HCT116 (cell line): Measurements from ENCODE around the gene ERC1. TPM values are rescaled to one million over a fixed set of nuclear protein-coding genes. Genes with fewer than 3 reads are reported as not detected.

Source experiments
- ATAC-seq: fragments of 200-7000 bp; cut with Tn5 transposase; 2 replicates; pipeline ENCODE4 v1.9.1; 2020; ENCODE audit warnings: mild to moderate bottlenecking, moderate library complexity
- BruUV-seq: library from RNA; stranded (reverse); fragments of 400-500 nt; replicated peaks from 2 replicates; lab custom pipeline; 2021; lab: Mats Ljungman, UMichigan
- CTCF ChIA-PET: fragments of 300-600 bp; sonication (Branson Sonifier 250); formaldehyde crosslinking; loops from one replicate; lab custom pipeline; 2021; ENCODE audit warnings: antibody characterized with exemption; lab: Charles Lee
- POLR2A ChIA-PET: fragments of 300-600, 350-600 bp; sonication (Branson Sonifier 250); formaldehyde crosslinking; loops from one replicate; lab custom pipeline; 2021; ENCODE audit warnings: antibody characterized with exemption; lab: Charles Lee
- RAD21 ChIA-PET, 2 experiments: fragments of 300-600 bp; sonication (Branson Sonifier 250); formaldehyde crosslinking; loops; one replicate each; lab custom pipeline; 2023; ENCODE audit warnings: low total read pairs in 2 of 2; ENCODE audit not compliant: uncharacterized antibody in 2 of 2, unreplicated experiment in 2 of 2, low non-redundant PET in 1 of 2; lab: Charles Lee
- DNase-seq: peaks from one replicate; pipeline ENCODE4 v3.0.0-alpha.2; 2010; ENCODE audit warnings: low read depth, low spot score
- H2AFZ ChIP-seq: fragments of 200-600 bp; shearing (Covaris generic), sonication (generic); 2 replicates; pipeline ENCODE4 v1.6.1; 2017; ENCODE audit warnings: low read depth, mixed run types, mixed read lengths, antibody characterized with exemption, low read length; ENCODE audit not compliant: poor library complexity, severe bottlenecking
- H3K27ac ChIP-seq: 2 replicates; pipeline ENCODE4 v1.5.1; 2012; ENCODE audit warnings: low read depth, low read length
- H3K27me3 ChIP-seq: fragments of 200-600 bp; sonication (generic); 2 replicates; pipeline ENCODE4 v1.6.1; 2016; ENCODE audit warnings: mixed run types, low read length, mixed read lengths; ENCODE audit not compliant: insufficient read depth
- H3K36me3 ChIP-seq, 2 experiments: fragments of 200-500 bp in 1 of 2; fragments of 200-600 bp in 1 of 2; sonication (Bioruptor generic) in 1 of 2; sonication (generic) in 1 of 2; 2 replicates each; pipeline versions ENCODE4 v1.5.1 to v1.6.1; 2014 to 2016; ENCODE audit warnings: low read length in 2 of 2, inconsistent platforms in 1 of 2, mixed read lengths in 1 of 2, mixed run types in 1 of 2; ENCODE audit not compliant: insufficient read depth in 2 of 2, control insufficient read depth in 1 of 2
- H3K4me1 ChIP-seq, 2 experiments: fragments of 200-600 bp in 1 of 2; sonication (generic) in 1 of 2; 2 replicates each; pipeline versions ENCODE4 v1.5.1 to v1.6.1; 2012 to 2017; ENCODE audit warnings: low read length in 2 of 2, inconsistent platforms in 1 of 2, mild to moderate bottlenecking in 1 of 2, mixed read lengths in 1 of 2, mixed run types in 1 of 2, moderate library complexity in 1 of 2; ENCODE audit not compliant: insufficient read depth in 2 of 2, control insufficient read depth in 1 of 2
- H3K4me2 ChIP-seq: fragments of 200-600 bp; sonication (generic); 2 replicates; pipeline ENCODE4 v1.6.1; 2017; ENCODE audit warnings: mixed run types, low read length, mixed read lengths
- H3K4me3 ChIP-seq, 2 experiments: fragments of 200-600 bp in 1 of 2; sonication (generic) in 1 of 2; replicated peaks in 1 of 2; 2 replicates each; pipeline ENCODE4 v1.5.1; 2011 to 2016; ENCODE audit warnings: low read length in 2 of 2, control low read depth in 1 of 2, low read depth in 1 of 2, mild to moderate bottlenecking in 1 of 2, mixed read lengths in 1 of 2, mixed run types in 1 of 2
- H3K79me2 ChIP-seq: fragments of 200-600 bp; sonication (generic); 2 replicates; pipeline ENCODE4 v1.6.1; 2017; ENCODE audit warnings: mild to moderate bottlenecking, mixed run types, low read length, moderate library complexity, mixed read lengths; ENCODE audit not compliant: insufficient read depth
- H3K9ac ChIP-seq: fragments of 200-600 bp; sonication (generic); 2 replicates; pipeline ENCODE4 v1.6.1; 2016; ENCODE audit warnings: low read length, mixed read lengths
- H3K9me2 ChIP-seq: fragments of 200-600 bp; sonication (generic), shearing (Covaris generic); 2 replicates; pipeline ENCODE4 v1.6.1; 2017; ENCODE audit warnings: mixed run types, mild to moderate bottlenecking, moderate library complexity; ENCODE audit not compliant: insufficient read depth
- H3K9me3 ChIP-seq, 2 experiments: fragments of 200-500 bp in 1 of 2; fragments of 200-600 bp in 1 of 2; sonication (Bioruptor generic) in 1 of 2; sonication (generic) in 1 of 2; 2 replicates each; pipeline ENCODE4 v1.6.1; 2014 to 2017; ENCODE audit warnings: low read length in 2 of 2, mixed read lengths in 2 of 2, inconsistent platforms in 1 of 2, low read depth in 1 of 2, mild to moderate bottlenecking in 1 of 2, mixed run types in 1 of 2, moderate library complexity in 1 of 2; ENCODE audit not compliant: control insufficient read depth in 1 of 2, insufficient read depth in 1 of 2
- H4K20me1 ChIP-seq: fragments of 200-600 bp; sonication (generic), shearing (Covaris generic); 2 replicates; pipeline ENCODE4 v1.6.1; 2017; ENCODE audit warnings: mixed run types, mild to moderate bottlenecking, moderate library complexity; ENCODE audit not compliant: insufficient read depth
- CBX3 ChIP-seq: IDR thresholded peaks from 2 replicates; pipeline ENCODE4 v1.6.1; 2012; ENCODE audit warnings: low read depth
- ELF1 ChIP-seq: IDR thresholded peaks from 2 replicates; pipeline ENCODE4 v1.6.1; 2012; ENCODE audit warnings: low read depth, borderline replicate concordance
- EZH2 ChIP-seq: fragments of 200-600 bp; sonication (generic); IDR thresholded peaks from 2 replicates; pipeline ENCODE4 v1.6.1; 2017; ENCODE audit warnings: antibody characterized with exemption, mixed run types
- EZH2phosphoT487 ChIP-seq: fragments of 200-600 bp; IDR thresholded peaks from 2 replicates; pipeline ENCODE4 v1.6.1; 2018; ENCODE audit warnings: antibody characterized with exemption, borderline replicate concordance
- JUND ChIP-seq: IDR thresholded peaks from 2 replicates; pipeline ENCODE4 v1.6.1; 2012
- POLR2A ChIP-seq: IDR thresholded peaks from 2 replicates; pipeline ENCODE4 v1.7.0; 2011; ENCODE audit warnings: borderline replicate concordance; ENCODE audit not compliant: insufficient read depth, insufficient read length; ENCODE audit errors: extremely low read depth
- SP1 ChIP-seq: IDR thresholded peaks from 2 replicates; pipeline ENCODE4 v1.6.1; 2012; ENCODE audit warnings: low read depth
- SRF ChIP-seq: IDR thresholded peaks from 2 replicates; pipeline ENCODE4 v1.6.1; 2012; ENCODE audit warnings: low read depth
- TCF7L2 ChIP-seq: IDR thresholded peaks from 2 replicates; pipeline ENCODE4 v1.7.0; 2011; ENCODE audit warnings: borderline replicate concordance, inconsistent platforms; ENCODE audit not compliant: insufficient read depth, insufficient read length; ENCODE audit errors: extremely low read depth
- YY1 ChIP-seq: IDR thresholded peaks from 2 replicates; pipeline ENCODE4 v1.6.1; 2011; ENCODE audit warnings: low read length, low read depth, moderate library complexity, mild to moderate bottlenecking; ENCODE audit not compliant: insufficient replicate concordance; ENCODE audit errors: extremely low read depth
- ZFX ChIP-seq: fragments of 450-650 bp; IDR thresholded peaks from 2 replicates; pipeline ENCODE4 v1.6.1; 2017
- intact Hi-C: fragments of 100-400 bp; cut with micrococcal nuclease; formaldehyde crosslinking; loops from 2 replicates; pipeline ENCODE4 v1.10.0; 2022
- total RNA-seq: library from RNA; stranded (reverse); gene quantifications from one replicate; pipeline ENCODE4 v1.2.1, GENCODE V29; 2021; ENCODE audit not compliant: unreplicated experiment
- TF ChIP-seq, protein P1 (sequence below): IDR thresholded peaks from 2 replicates; pipeline ENCODE4 v1.6.1; 2012
- TF ChIP-seq, protein P2 (sequence below): IDR thresholded peaks from 2 replicates; pipeline ENCODE4 v1.6.1; 2011; ENCODE audit warnings: mild to moderate bottlenecking, low read length, moderate library complexity; ENCODE audit not compliant: insufficient replicate concordance; ENCODE audit errors: extremely low read depth
- TF ChIP-seq, protein P3 (sequence below): IDR thresholded peaks from 2 replicates; pipeline ENCODE4 v1.6.1; 2012; ENCODE audit warnings: low read depth
- TF ChIP-seq, protein P4 (sequence below), 3 experiments: fragments of 200-600 bp in 1 of 3; sonication (generic) in 1 of 3; IDR thresholded peaks in 2 of 3; conservative IDR thresholded peaks in 1 of 3; 2 replicates each; pipeline ENCODE4 v1.5.1; 2012 to 2017; ENCODE audit warnings: low read depth in 2 of 3, low read length in 2 of 3, antibody characterized with exemption in 1 of 3, borderline replicate concordance in 1 of 3, control low read depth in 1 of 3, mild to moderate bottlenecking in 1 of 3, mixed read lengths in 1 of 3, mixed run types in 1 of 3, moderate library complexity in 1 of 3; ENCODE audit not compliant: insufficient read depth in 1 of 3

ERC1 gene
- total RNA-seq, 1 experiment from 2014 or later = 41.9 TPM

DNA sequence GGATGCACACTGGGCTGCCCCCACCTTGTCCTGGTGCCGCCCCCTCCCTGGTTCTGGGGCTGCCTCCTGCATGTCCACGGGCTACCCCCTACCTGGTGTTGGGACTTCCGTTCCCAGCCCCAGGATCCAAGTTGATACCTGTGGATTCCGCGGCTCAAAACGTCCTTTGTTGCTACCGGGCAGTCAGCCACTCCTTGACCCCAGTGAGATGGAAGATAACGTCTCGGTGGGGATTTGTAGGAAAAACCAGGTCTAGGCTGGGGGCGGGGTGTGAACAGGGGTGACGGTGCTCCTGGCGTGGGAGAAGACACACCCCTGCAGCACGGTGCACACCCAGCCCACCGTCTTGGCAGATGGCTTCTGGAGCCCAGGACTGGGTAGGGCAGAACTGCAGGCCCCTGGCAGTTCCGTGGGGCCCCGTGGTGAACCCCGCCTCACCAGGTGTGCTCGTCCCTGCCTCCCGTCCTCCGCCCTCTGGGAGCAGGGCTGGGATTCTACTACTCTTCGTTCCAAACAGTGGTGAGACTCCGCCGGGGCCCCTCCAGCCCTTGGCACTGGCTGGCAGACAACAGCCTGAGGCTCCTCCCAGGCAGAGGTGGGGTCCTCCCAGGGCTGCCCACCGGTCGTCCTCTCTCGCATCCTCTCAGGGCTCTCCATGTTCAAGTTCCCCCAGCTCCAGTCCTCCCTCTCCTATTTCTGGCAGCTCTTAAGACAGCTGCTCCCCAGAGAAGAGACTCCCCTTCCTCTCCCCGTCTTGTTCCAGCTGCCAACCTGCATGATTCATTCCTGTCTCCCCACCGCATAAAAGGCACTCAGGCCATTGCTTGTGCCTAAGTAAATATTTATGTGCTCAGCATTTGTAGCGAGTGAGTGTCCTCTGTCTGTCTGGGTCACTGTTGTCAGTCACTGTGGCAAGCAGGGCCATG is 527.8 kb downstream of the ERC1 start:
- H3K9me2 ChIP-seq = no peaks in the 10 kb centered on the region
- H3K27ac ChIP-seq = no peak overlapping the region
- CTCF ChIA-PET = no interaction called here
- H3K27me3 ChIP-seq = peaks cover 10% of the 10 kb centered on the region; the same call in 1 of the 2 replicates
- H3K4me2 ChIP-seq = peak overlapping the region; percentile 67
- intact Hi-C loops = no loop called here
- H3K36me3 ChIP-seq = no peaks in the 10 kb centered on the region
- peaks cover 16 to 18% of the 10 kb centered on the region in 2 experiments for H3K4me1 ChIP-seq
- ATAC-seq (peak; percentile 84), DNase-seq (peak; percentile 32)
- POLR2A ChIA-PET = no interaction called here
- H2AFZ ChIP-seq = no peak overlapping the region
- H4K20me1 ChIP-seq = no peaks in the 10 kb centered on the region
- H3K4me3 ChIP-seq = peak overlapping the region in 1 of 2 experiments; percentile 32; a peak in 1 of 4 replicates
- RAD21 ChIA-PET = no interaction called here
- H3K9me3 ChIP-seq = peaks cover 0 to 3% of the 10 kb centered on the region in 2 experiments; a peak in 1 of 4 replicates
- TF ChIP-seq ZFX (no peak), EZH2 (no peak), SP1 (no peak), CBX3 (peak; percentile 34; the same call in 1 of the 2 replicates), EZH2phosphoT487 (no peak), JUND (peak; percentile 33; the same call in 1 of the 2 replicates), TCF7L2 (no peak), ELF1 (no peak), YY1 (no peak), SRF (no peak), POLR2A (no peak)
- TF ChIP-seq, protein P1, sequence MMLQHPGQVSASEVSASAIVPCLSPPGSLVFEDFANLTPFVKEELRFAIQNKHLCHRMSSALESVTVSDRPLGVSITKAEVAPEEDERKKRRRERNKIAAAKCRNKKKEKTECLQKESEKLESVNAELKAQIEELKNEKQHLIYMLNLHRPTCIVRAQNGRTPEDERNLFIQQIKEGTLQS = no peak
- TF ChIP-seq, protein P2, sequence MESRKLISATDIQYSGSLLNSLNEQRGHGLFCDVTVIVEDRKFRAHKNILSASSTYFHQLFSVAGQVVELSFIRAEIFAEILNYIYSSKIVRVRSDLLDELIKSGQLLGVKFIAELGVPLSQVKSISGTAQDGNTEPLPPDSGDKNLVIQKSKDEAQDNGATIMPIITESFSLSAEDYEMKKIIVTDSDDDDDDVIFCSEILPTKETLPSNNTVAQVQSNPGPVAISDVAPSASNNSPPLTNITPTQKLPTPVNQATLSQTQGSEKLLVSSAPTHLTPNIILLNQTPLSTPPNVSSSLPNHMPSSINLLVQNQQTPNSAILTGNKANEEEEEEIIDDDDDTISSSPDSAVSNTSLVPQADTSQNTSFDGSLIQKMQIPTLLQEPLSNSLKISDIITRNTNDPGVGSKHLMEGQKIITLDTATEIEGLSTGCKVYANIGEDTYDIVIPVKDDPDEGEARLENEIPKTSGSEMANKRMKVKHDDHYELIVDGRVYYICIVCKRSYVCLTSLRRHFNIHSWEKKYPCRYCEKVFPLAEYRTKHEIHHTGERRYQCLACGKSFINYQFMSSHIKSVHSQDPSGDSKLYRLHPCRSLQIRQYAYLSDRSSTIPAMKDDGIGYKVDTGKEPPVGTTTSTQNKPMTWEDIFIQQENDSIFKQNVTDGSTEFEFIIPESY = no peak
- TF ChIP-seq, protein P3, sequence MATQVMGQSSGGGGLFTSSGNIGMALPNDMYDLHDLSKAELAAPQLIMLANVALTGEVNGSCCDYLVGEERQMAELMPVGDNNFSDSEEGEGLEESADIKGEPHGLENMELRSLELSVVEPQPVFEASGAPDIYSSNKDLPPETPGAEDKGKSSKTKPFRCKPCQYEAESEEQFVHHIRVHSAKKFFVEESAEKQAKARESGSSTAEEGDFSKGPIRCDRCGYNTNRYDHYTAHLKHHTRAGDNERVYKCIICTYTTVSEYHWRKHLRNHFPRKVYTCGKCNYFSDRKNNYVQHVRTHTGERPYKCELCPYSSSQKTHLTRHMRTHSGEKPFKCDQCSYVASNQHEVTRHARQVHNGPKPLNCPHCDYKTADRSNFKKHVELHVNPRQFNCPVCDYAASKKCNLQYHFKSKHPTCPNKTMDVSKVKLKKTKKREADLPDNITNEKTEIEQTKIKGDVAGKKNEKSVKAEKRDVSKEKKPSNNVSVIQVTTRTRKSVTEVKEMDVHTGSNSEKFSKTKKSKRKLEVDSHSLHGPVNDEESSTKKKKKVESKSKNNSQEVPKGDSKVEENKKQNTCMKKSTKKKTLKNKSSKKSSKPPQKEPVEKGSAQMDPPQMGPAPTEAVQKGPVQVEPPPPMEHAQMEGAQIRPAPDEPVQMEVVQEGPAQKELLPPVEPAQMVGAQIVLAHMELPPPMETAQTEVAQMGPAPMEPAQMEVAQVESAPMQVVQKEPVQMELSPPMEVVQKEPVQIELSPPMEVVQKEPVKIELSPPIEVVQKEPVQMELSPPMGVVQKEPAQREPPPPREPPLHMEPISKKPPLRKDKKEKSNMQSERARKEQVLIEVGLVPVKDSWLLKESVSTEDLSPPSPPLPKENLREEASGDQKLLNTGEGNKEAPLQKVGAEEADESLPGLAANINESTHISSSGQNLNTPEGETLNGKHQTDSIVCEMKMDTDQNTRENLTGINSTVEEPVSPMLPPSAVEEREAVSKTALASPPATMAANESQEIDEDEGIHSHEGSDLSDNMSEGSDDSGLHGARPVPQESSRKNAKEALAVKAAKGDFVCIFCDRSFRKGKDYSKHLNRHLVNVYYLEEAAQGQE = no peak
- TF ChIP-seq, protein P4, sequence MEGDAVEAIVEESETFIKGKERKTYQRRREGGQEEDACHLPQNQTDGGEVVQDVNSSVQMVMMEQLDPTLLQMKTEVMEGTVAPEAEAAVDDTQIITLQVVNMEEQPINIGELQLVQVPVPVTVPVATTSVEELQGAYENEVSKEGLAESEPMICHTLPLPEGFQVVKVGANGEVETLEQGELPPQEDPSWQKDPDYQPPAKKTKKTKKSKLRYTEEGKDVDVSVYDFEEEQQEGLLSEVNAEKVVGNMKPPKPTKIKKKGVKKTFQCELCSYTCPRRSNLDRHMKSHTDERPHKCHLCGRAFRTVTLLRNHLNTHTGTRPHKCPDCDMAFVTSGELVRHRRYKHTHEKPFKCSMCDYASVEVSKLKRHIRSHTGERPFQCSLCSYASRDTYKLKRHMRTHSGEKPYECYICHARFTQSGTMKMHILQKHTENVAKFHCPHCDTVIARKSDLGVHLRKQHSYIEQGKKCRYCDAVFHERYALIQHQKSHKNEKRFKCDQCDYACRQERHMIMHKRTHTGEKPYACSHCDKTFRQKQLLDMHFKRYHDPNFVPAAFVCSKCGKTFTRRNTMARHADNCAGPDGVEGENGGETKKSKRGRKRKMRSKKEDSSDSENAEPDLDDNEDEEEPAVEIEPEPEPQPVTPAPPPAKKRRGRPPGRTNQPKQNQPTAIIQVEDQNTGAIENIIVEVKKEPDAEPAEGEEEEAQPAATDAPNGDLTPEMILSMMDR (IDR thresholded peaks at IDR 0.05 in 2 of 3, conservative IDR thresholded peaks at IDR 0.05 in 1 of 3; ENCODE audit: borderline replicate concordance in 1 of 3, insufficient read depth in 1 of 3, low read depth in 2 of 3, low read length in 2 of 3) = no peak
- BruUV-seq = no TSS peak
- no peaks in the 10 kb centered on the region for H3K79me2 ChIP-seq
- H3K9ac ChIP-seq = no peak overlapping the region
